ENCODE measurements around the gene SPECC1.

SPECC1 gene

GRCh38 chr17:20067711-20068110, 58.6 kb downstream of the SPECC1 start:
- in situ Hi-C loops (cut with HindIII; ENCODE audit: low sequenced_read_pairs) = no loop called here
- DNase-seq (ENCODE audit: low read depth, low spot score) = no peak
- TF ChIP-seq, protein P1, sequence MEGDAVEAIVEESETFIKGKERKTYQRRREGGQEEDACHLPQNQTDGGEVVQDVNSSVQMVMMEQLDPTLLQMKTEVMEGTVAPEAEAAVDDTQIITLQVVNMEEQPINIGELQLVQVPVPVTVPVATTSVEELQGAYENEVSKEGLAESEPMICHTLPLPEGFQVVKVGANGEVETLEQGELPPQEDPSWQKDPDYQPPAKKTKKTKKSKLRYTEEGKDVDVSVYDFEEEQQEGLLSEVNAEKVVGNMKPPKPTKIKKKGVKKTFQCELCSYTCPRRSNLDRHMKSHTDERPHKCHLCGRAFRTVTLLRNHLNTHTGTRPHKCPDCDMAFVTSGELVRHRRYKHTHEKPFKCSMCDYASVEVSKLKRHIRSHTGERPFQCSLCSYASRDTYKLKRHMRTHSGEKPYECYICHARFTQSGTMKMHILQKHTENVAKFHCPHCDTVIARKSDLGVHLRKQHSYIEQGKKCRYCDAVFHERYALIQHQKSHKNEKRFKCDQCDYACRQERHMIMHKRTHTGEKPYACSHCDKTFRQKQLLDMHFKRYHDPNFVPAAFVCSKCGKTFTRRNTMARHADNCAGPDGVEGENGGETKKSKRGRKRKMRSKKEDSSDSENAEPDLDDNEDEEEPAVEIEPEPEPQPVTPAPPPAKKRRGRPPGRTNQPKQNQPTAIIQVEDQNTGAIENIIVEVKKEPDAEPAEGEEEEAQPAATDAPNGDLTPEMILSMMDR (IDR thresholded peaks at IDR 0.05; ENCODE audit: low read depth, low read length) = no peak

DNA sequence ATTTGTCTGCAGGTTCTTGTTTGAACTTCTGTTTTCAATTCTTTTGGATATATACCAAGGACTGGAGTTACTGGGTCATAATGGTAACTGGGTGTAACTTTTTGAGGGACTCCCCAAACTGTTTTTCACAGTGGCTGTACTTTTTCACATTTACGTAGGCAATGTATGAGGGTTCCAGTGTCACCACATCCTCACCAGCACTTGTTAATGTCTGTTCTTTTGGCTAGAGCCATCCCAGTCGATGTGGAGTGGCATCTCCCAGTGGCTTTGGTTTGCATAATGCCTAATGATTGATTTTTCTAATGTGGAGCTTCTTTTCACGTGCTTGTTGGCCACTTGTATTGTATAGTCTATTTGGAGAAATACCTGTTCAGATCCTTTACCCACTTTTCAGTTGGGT, 59.3 kb downstream of the SPECC1 start:
- DNase-seq (ENCODE audit: low read depth, low spot score) = no peak
- TF ChIP-seq, protein P1 (IDR thresholded peaks at IDR 0.05; ENCODE audit: low read depth, low read length) = no peak
- in situ Hi-C loops (cut with HindIII; ENCODE audit: low sequenced_read_pairs) = no loop called here

More at GRCh38 chr17:20067711-20068110, 58.6 kb downstream of the SPECC1 start:
- H3K4me3 ChIP-seq (ENCODE audit: low read depth, low read length) = no peak overlapping the region

DNA sequence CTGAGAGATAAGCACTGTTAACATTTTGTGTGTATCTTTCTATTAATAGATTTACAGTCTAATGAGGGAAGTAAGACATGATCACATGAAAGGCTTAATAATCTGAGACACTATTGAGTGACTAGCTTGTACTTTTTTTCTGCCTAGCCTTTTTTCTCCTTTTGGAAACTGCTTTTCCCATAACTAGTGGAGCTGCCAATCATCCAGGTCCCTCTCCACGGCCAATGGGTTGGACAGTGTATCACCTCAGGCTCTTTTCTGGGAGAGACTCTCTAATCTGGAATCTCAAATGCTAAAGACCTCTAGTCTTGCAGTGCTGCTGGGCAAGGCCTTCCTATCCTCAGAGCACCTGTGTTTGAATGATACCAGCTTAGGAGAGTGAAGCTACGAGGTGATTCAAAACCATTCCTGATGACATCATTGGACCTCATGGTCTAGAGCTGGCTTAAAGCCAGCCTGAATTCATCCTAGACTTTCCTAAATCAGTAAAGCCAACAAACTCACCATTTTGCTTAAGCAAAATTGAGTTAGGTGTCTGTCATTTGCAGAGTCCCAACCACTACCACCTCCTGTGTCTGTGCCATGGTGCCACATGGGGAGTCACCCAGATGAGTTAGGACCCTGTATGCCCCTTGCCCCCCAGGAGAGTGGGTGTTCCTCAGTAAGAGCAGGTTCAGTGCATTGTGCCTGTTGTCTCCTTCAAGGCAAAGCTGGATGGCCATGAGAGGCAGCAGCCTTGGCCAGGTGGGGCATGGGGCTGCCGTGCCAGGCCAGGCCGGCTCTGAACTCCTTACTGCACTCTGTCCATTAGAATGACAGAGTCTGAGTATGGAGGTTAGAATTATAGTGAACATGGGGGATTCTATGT, 62.9 kb downstream of the SPECC1 start:
- in situ Hi-C loops (cut with HindIII; ENCODE audit: low sequenced_read_pairs) = no loop called here
- no peak overlapping the region for H3K4me3 ChIP-seq (ENCODE audit: low read depth, low read length)
- DNase-seq (ENCODE audit: low read depth, low spot score) = no peak
- TF ChIP-seq, protein P1 (IDR thresholded peaks at IDR 0.05; ENCODE audit: low read depth, low read length) = no peak

More for the DNA sequence above, 59.3 kb downstream of the SPECC1 start:
- H3K4me3 ChIP-seq (ENCODE audit: low read depth, low read length) = no peak overlapping the region

DNA sequence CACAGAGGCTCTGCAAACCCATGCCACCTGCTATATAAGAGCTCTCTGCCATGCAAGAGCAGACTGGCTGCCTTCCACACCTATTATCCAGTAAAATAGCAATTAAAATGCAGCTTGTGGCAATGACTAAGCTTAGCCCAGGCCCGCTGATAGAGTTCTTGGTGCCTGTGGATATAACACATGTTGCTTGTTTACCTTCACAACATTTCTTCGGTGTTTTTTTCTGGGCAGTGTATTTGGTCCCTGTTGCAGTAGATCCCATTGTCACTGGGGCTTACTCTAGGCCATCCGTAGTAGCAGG, 63.5 kb downstream of the SPECC1 start:
- no peak for DNase-seq (ENCODE audit: low read depth, low spot score)
- no peak overlapping the region for H3K4me3 ChIP-seq (ENCODE audit: low read depth, low read length)
- in situ Hi-C loops (cut with HindIII; ENCODE audit: low sequenced_read_pairs) = no loop called here
- TF ChIP-seq, protein P1 (IDR thresholded peaks at IDR 0.05; ENCODE audit: low read depth, low read length) = no peak

DNA sequence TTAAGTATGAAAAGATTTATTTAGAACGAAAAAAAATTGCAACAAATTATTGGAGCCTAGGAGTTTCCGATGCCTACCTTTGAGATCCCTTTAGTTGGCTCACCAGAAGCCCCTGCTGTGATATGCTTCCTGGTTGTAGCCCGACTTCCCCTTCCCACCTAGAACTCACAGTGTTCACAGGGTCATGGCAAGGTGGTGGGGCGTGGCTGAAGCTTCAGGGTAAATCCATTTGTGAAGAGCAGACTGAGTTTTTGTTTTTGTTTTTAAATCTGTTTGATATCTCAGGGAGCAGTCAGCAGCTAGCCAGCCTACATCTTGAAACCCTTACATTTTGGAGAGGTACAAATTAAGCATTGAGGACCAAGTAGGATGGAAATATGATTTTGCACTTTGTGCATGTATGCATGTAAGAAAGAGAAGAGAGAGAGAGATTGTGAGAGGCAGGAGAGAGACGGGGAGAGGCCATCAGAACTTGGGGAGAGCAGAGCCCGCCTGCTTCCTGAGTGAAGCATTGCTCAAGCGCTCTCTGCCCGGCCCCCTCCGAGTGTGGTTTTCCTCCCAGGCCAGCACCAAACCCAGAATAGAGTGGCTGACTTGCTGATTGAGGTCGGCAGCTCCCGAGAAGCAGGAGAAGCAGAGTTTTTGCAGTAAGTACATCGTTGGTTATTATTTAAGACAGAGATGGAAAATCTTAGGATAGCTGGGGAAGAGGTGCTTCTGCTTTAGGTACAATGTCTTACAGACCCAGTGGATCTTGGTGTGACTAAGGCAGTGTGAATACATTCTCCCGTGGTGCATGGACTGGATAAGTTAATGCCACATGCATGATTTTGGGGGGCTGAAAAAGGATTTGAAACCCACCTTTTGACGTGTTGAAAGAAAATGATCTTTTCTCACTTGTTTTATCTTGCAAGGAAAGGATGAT, 64.2 kb downstream of the SPECC1 start:
- H3K4me3 ChIP-seq (ENCODE audit: low read depth, low read length) = no peak overlapping the region
- peak; percentile 30 for DNase-seq (ENCODE audit: low read depth, low spot score)
- TF ChIP-seq, protein P1 (IDR thresholded peaks at IDR 0.05; ENCODE audit: low read depth, low read length) = no peak
- in situ Hi-C loops (cut with HindIII; ENCODE audit: low sequenced_read_pairs) = no loop called here

GRCh38 chr17:20074001-20074400, 64.8 kb downstream of the SPECC1 start:
- in situ Hi-C loops (cut with HindIII; ENCODE audit: low sequenced_read_pairs) = no loop called here
- DNase-seq (ENCODE audit: low read depth, low spot score) = no peak

More at GRCh38 chr17:20074001-20074400, 64.8 kb downstream of the SPECC1 start:
- no peak overlapping the region for H3K4me3 ChIP-seq (ENCODE audit: low read depth, low read length)
- TF ChIP-seq, protein P1 (IDR thresholded peaks at IDR 0.05; ENCODE audit: low read depth, low read length) = no peak

All from astrocyte of the spinal cord (primary cell).